SK-N-MC (cell line): ENCODE results near the gene GDAP2.

Experiments
- DNase-seq: peaks from one replicate; pipeline ENCODE4 v3.0.0-alpha.2; 2011; ENCODE audit warnings: low read depth, low spot score
- H3K27ac ChIP-seq: fragments of 200-600 bp; sonication (generic); 2 replicates; pipeline ENCODE4 v1.5.1; 2016; ENCODE audit warnings: mixed run types
- H3K36me3 ChIP-seq: fragments of 200-600 bp; sonication (generic); 2 replicates; pipeline ENCODE4 v1.6.1; 2017; ENCODE audit warnings: antibody characterized with exemption, low read length, mixed read lengths; ENCODE audit not compliant: insufficient read depth
- H3K4me3 ChIP-seq: fragments of 200-600 bp; sonication (generic); 2 replicates; pipeline ENCODE4 v1.5.1; 2016
- H3K9ac ChIP-seq: fragments of 200-600 bp; sonication (generic); 2 replicates; pipeline ENCODE4 v1.8.0; 2017; ENCODE audit warnings: mixed run types, mixed read lengths; ENCODE audit not compliant: insufficient read length
- H3K9me3 ChIP-seq: fragments of 200-600 bp; sonication (generic); 2 replicates; pipeline ENCODE4 v1.6.1; 2017; ENCODE audit warnings: low read depth, mild to moderate bottlenecking, antibody characterized with exemption, low read length, moderate library complexity, mixed read lengths
- EZH2 ChIP-seq: fragments of 200-600 bp; sonication (generic); IDR thresholded peaks from one replicate; pipeline ENCODE4 v1.6.1; 2017; ENCODE audit warnings: antibody characterized with exemption
- FOXP2 ChIP-seq: optimal IDR thresholded peaks from 2 replicates; pipeline ENCODE3; 2011; ENCODE audit warnings: mild to moderate bottlenecking, moderate library complexity; ENCODE audit not compliant: insufficient read depth; ENCODE audit errors: extremely low read length, control extremely low read depth
- POLR2AphosphoS5 ChIP-seq: IDR thresholded peaks from 2 replicates; pipeline ENCODE4 v1.6.1; 2012; ENCODE audit warnings: mild to moderate bottlenecking, low read depth, low read length, borderline replicate concordance

The GDAP2 gene

GRCh38 chr1:117826540-117827078 is 102.8 kb downstream of the GDAP2 start:
- TF ChIP-seq EZH2 (no peak), FOXP2 (no peak), POLR2AphosphoS5 (no peak)
- no peak overlapping the region for H3K9ac ChIP-seq
- no peaks in the 10 kb centered on the region for H3K9me3 ChIP-seq
- H3K4me3 ChIP-seq, result no peak overlapping the region
- H3K27ac ChIP-seq, result no peak overlapping the region
- no peaks in the 10 kb centered on the region for H3K36me3 ChIP-seq
- DNase-seq, result no peak

GRCh38 chr1:117826119-117826518 is 103.3 kb downstream of the GDAP2 start:
- no peak overlapping the region for H3K27ac ChIP-seq
- no peak overlapping the region for H3K4me3 ChIP-seq
- DNase-seq, result no peak
- TF ChIP-seq EZH2, result no peak
- TF ChIP-seq POLR2AphosphoS5, result no peak
- TF ChIP-seq FOXP2, result no peak
- H3K9me3 ChIP-seq, result no peaks in the 10 kb centered on the region
- no peak overlapping the region for H3K9ac ChIP-seq
- no peaks in the 10 kb centered on the region for H3K36me3 ChIP-seq

- H3K36me3 ChIP-seq, result no peaks in the 10 kb centered on the region
- DNase-seq, result no peak
- no peak overlapping the region for H3K4me3 ChIP-seq
- no peak for TF ChIP-seq EZH2
- TF ChIP-seq POLR2AphosphoS5, result no peak
- TF ChIP-seq FOXP2, result no peak
- no peaks in the 10 kb centered on the region for H3K9me3 ChIP-seq
- no peak overlapping the region for H3K9ac ChIP-seq
- H3K27ac ChIP-seq, result no peak overlapping the region
Measured at GRCh38 chr1:117825414-117825813, 104.0 kb downstream of the GDAP2 start.

GRCh38 chr1:117824616-117825015 is 104.8 kb downstream of the GDAP2 start:
- no peaks in the 10 kb centered on the region for H3K36me3 ChIP-seq
- H3K27ac ChIP-seq, result no peak overlapping the region
- no peak for DNase-seq
- TF ChIP-seq POLR2AphosphoS5 (no peak), FOXP2 (no peak), EZH2 (no peak)
- H3K9me3 ChIP-seq, result no peaks in the 10 kb centered on the region
- no peak overlapping the region for H3K4me3 ChIP-seq
- no peak overlapping the region for H3K9ac ChIP-seq

- DNase-seq, result no peak
- Histone ChIP-seq H3K36me3 (no peaks in the 10 kb centered on the region), H3K9me3 (no peaks in the 10 kb centered on the region), H3K27ac (no peak overlapping the region), H3K9ac (no peak overlapping the region), H3K4me3 (no peak overlapping the region)
- TF ChIP-seq POLR2AphosphoS5 (no peak), EZH2 (no peak), FOXP2 (no peak)
Measured at GRCh38 chr1:117821774-117822482, 107.5 kb downstream of the GDAP2 start.

GRCh38 chr1:117821382-117821755 is 108.1 kb downstream of the GDAP2 start:
- DNase-seq, result no peak
- Histone ChIP-seq H3K9ac (no peak overlapping the region), H3K27ac (no peak overlapping the region), H3K4me3 (no peak overlapping the region), H3K36me3 (no peaks in the 10 kb centered on the region), H3K9me3 (no peaks in the 10 kb centered on the region)
- TF ChIP-seq EZH2 (no peak), POLR2AphosphoS5 (no peak), FOXP2 (no peak)

- no peak overlapping the region for H3K27ac ChIP-seq
Measured at GRCh38 chr1:117820694-117821381, 108.6 kb downstream of the GDAP2 start.

GRCh38 chr1:117820096-117820495 is 109.3 kb downstream of the GDAP2 start:
- H3K9me3 ChIP-seq, result no peaks in the 10 kb centered on the region
- no peak overlapping the region for H3K4me3 ChIP-seq
- H3K9ac ChIP-seq, result no peak overlapping the region
- no peaks in the 10 kb centered on the region for H3K36me3 ChIP-seq
- TF ChIP-seq FOXP2 (no peak), EZH2 (no peak), POLR2AphosphoS5 (no peak)
- H3K27ac ChIP-seq, result no peak overlapping the region
- no peak for DNase-seq

More at GRCh38 chr1:117820694-117821381, 108.6 kb downstream of the GDAP2 start:
- DNase-seq, result no peak
- no peak for TF ChIP-seq EZH2
- no peak for TF ChIP-seq POLR2AphosphoS5
- no peak for TF ChIP-seq FOXP2
- Histone ChIP-seq H3K9me3 (no peaks in the 10 kb centered on the region), H3K4me3 (no peak overlapping the region), H3K36me3 (no peaks in the 10 kb centered on the region), H3K9ac (no peak overlapping the region)

- H3K27ac ChIP-seq, result no peak overlapping the region
- TF ChIP-seq POLR2AphosphoS5 (no peak), EZH2 (no peak), FOXP2 (no peak)
Measured at GRCh38 chr1:117819301-117819700, 110.1 kb downstream of the GDAP2 start.

More at GRCh38 chr1:117819301-117819700, 110.1 kb downstream of the GDAP2 start:
- H3K36me3 ChIP-seq, result no peaks in the 10 kb centered on the region
- no peak overlapping the region for H3K9ac ChIP-seq
- no peak for DNase-seq
- H3K9me3 ChIP-seq, result no peaks in the 10 kb centered on the region
- H3K4me3 ChIP-seq, result no peak overlapping the region
